ENCODE data around the gene AHNAK.
A peak's percentile ranks its signal among the peaks of the same experiment; 100 is the strongest.

AHNAK gene

GRCh38 chr11:62514151-62514550 is 32.5 kb downstream of the AHNAK start:
- FAIRE-seq = no peak

DNA sequence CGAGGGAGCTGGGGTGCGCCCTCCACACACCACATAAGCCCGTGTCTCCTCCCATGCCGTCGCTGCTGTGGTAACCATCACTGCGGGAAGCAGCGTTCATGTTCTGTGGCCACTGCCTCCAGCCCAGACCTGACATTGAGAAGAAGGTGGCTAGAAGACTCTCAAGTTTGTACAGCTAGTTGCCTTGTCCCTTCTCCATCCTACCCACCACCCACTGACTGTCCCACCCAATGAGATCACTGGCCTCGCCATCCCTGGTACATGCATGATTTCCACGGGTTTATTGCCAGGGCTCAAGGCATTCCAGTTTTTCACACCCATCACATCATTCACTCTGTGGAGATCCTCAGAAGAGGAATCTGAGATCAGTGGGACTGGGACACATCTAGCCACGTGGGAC is 33.0 kb downstream of the AHNAK start:
- no peak for FAIRE-seq

GRCh38 chr11:62512961-62513360 is 33.6 kb downstream of the AHNAK start:
- FAIRE-seq = peak; percentile 86

DNA sequence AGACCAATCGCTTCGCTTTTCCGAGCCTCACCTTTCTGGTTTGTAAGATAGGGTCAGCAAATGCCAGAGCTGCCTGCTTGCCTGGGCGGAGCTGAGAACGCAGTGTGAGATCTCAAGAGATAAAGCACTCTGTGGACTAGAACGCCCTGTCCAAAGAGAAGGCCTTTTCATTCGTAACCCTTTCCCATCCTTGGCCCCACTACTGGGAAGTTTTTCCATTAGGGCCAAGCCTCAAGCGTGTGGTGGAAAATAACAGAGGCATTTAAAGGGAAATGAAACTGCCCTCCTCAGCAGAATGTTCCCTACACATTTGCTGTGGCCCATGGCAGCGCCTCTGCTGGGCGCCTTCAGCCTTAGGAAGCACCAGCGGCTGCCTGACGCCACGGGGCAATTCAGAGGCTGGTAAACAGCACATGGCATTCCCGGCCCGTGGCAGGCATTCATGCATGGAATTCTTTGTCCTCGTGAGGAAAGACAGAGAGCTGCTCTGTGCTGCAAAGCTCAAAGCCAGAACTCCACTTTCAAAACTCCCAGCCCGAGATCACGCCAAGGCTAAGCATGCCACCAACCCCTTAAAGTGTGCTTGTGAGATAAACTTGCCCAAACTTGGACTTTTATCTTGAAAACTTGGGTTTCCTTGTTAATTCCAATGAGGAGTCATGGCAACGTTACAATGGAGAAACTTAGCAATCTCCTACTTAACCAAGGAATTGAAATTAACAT is 38.1 kb downstream of the AHNAK start:
- peak; percentile 97 for FAIRE-seq

DNA sequence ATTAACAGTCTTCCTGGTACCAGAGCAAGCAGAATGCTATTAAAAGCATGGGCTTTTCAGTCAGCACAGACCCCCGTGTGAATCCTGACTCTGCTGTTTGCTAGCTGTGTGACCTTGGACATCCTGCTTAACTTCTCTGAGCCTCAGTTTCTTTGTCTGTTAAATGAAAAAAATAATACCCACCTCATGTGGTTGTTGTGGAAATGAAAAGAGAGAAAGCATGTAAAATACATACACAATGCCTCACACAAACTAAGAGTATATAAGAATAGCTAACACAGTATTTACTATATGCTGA is 39.5 kb downstream of the AHNAK start:
- FAIRE-seq = no peak

DNA sequence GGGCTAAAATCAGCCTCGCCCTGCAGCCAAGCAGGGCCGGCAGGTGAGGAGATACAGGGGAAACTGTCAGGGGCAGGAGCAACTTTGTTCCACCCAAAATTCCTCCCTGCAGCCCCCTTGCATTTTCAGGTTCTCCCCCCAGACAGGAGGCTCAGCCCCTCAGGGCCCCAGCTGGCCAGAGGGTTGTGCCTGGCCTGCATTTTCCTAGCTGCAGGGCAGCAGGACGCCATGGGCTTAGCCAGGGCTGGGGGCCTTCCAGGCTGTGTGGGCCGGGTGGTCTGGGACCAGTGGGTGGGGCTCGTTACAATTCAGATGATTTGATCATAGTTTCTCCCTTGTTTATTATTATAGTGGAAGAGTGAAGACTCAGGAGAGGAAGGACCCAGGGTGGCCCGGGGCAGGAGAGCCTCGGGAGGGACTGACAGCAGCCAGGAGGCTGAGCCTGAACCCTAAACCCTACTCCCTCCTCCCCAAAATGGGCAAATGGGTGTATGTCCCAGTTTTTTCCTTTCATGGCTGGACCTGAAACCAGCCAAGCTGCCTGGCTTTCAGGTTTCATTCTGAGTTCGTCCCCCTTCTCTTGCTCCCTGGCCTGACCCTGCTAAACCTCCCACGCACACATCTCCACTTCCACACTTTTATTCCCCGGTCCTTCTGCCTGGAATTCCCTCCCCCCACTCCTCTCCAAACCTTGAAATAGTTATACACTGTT is 40.0 kb downstream of the AHNAK start:
- no peak for FAIRE-seq

GRCh38 chr11:62505440-62506091 is 41.0 kb downstream of the AHNAK start:
- no peak for FAIRE-seq

GRCh38 chr11:62505059-62505439 is 41.6 kb downstream of the AHNAK start:
- peak; percentile 17 for FAIRE-seq

DNA sequence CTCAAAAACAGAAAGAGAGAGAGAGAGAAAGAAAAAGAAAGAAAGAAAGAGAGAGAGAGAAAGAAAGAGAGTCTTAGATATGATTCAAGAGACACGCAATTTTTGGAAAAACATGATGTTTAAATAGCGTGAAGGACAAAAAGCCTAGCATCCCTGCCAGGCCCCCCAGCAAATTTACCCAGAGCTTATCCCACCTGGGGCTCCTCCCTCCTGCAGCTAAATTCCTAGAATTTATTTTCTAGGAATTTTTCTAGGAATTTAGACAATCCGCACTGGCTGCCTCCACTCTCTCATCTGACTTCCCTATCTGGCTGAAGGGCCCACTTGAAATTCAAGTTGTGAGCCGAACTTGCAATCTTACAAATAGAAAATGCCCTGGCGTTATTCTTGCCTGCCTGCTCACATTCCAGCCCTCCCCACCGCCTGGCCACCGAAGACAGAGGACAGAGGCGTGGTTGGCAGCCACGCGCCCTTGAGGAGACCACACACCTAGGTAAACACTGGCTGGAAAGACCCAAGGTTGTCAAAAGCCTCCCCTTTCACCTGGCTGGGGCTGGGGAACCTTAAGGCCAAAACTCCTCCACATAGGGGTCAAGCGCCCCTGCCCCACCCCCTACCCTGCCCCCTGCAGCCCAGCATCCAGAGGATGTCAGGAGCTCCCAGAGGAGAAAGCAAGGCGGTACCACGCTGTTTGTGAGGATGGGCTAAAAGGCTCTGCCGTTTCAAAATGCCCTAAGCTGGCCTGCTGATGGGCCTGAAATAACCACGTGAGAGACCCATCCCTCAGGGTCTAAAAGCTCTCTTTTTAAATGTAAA is 42.2 kb downstream of the AHNAK start:
- FAIRE-seq = peak; percentile 96

DNA sequence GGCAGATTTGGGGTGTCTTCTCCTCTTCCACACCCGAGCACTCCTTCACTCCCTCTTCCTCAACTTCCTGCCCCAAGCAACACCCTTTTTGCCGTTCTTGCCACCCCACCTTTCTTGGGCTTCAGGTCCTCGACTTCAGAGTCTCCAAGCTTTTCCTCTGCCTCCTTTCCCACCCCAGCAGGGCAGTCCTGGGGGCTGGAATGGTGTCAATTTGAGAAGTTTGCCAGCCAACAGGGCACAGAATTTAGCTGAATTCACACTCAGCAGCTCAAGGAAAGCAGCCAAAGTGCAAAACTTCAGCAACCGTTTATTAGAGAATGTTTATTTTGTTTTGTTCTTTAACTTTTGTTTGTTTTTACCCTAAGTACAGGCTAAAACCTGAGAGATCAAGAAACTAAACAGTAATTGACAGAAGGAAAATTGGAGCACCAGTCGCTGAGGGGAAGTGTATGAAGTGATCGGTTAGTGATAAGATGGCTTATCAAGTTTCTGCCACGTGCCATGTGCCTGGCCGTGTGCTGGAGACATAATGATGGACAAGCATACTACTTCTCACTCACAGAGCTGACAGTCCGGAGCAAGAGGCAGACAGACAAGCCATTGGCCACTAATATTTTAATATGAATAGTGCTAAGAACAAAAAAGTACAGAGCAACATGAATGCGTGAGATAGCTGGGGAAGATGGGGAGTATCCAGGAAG is 44.4 kb downstream of the AHNAK start:
- no peak for FAIRE-seq

DNA sequence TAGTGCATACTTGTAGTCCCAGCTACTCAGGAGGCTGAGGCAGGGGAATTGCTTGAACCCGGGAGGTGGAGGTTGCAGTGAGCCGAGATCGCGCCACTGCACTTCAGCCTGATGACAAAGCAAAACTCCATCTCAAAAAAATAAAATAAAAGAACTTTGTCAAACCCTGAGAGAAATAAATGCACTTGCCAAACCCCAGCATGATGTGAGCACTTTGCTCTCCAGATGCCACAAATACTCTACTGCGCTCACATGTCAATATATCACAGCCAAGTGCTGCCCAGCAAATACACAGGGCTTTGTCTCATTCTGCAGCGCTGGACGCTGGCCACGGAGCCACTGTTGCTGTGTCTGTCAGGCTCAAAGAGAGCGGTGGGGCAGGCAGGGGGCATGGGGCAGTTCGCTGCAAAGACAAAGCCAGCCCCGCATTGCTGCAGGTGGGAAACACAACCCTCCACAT is 45.1 kb downstream of the AHNAK start:
- no peak for FAIRE-seq

DNA sequence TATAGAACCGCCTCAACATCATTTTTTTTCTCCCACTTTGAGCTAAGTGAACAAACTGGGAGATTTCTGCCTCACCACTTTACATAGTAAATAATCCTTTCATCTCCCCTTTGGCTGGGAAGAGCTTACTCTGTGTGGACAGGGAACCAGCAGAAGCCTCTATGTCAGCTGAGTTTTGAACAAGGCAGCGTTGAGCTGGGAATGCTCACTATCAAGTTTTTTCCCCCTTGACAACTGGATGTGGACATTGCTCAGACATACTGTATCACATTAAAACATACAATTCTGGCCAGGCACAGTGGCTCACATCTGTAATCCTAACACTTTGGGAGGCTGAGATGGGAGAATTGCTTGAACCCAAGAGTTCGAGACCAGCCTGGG is 46.0 kb downstream of the AHNAK start:
- FAIRE-seq = no peak

- FAIRE-seq = no peak
These were observed 46.5 kb downstream of the AHNAK start for GRCh38 chr11:62499944-62500649.

DNA sequence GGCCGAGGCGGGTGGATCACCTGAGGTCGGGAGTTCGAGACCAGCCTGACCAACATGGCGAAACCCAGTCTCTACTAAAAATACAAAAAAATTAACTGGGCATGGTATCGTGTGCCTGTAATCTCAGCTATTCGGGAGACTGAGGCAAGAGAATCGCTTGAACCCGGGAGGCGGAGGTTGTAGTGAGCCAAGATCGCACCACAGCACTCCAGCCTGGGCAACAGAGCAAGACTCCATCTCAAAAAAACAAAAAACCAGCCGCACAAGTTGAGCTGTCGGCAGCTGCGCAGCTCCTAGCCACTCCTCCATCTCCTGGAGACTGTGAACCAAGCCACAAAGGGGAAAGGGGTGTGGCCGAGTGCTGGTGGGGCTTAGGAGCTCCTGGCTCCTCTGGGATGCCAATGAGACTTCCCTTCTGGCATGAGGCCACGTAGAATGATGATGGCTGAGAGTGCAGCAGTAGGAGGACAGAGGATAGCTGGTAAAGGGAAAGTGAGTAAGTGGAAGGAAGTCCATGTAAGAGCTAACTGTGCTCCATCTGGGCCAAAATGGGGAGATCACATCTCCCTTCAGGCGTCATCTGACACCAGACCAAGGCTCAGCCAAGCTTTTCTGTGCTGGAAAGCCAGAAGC is 47.2 kb downstream of the AHNAK start:
- FAIRE-seq = peak; percentile 30

GRCh38 chr11:62498492-62499286 is 47.9 kb downstream of the AHNAK start:
- no peak for FAIRE-seq

DNA sequence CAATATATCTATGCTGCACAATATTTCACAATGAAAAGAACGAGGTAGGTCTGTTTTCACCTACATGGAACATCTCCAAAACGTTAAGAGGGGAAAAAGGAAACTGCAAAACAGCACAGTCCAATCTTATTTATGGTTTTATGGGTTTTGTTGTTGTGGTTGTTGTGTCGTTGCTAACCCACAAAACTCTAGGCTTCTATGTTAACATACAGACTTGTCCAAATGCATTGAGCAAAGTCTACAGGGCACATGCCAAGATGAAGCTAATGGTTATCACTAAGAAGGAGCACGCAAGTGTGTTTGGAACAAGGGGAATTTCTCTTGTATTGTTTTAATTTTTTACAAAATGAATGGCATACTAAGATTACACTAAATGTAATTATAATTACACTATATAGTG is 48.6 kb downstream of the AHNAK start:
- no peak for FAIRE-seq

DNA sequence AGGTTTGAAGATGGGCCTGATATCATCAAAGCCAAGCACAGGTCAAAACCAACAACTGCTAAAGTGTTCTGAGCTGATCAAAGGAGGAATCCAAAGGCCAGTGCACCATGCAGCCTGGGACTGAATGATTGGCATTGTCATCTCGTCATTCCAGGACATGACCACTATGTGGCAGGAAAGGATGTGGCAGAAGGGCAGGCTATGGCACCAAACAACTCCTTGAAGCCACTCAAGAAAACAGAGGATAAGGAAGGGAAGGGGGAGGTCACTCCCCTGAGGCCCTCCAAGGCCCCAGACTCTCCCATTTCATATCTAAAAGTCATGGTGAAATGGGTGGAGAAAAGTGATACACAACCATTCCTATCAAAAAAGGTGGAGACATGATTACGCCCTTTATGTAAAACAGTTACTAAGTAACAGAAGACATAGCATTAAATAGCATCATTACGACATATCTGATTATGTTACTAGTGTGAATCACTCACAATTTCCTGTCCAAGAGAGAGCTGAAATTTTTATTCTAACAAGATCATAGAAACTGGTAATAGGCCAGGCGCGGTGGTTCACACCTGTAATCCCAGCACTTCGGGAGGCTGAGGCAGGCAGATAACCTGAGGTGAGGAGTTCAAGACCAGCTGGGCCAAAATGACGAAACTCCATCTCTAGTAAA is 49.3 kb downstream of the AHNAK start:
- FAIRE-seq = no peak

DNA sequence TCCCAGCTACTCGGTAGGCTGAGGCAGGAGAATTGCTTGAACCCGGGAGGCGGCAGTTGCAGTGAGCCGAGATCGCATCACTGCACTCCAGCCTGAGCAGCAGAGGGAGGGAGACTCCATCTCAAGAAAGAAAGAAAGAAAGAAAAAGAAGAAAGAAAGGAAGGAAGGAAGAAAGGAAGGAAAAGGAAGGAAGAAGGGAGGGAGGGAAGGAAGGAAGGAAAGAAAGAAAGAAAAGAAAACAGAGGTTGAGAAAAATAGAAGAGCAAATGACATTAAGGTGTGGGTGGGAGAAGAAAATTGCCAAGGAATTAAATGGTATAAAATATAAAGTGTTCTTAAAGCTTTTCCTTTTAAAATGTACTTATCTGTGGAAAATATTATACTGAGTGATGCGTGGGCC is 49.9 kb downstream of the AHNAK start:
- no peak for FAIRE-seq

DNA sequence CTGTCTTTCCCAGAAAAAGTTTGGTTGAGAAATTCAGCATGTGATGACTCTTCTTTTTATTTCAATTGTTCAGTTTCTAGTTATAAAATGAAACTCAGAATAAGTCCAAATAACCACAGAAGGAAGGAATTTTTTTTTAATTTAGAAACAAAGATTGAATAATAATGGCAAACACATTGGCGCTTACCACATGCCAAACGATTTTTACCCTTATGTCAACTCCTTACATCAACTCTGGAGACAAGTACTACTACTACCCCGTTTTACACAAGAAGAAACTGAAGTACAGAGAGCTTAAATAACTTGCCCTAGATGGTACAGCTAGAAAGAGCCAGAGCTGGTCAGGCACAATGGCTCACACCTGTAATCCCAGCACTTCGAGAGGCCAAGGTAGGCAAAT is 52.4 kb downstream of the AHNAK start:
- no peak for FAIRE-seq

DNA sequence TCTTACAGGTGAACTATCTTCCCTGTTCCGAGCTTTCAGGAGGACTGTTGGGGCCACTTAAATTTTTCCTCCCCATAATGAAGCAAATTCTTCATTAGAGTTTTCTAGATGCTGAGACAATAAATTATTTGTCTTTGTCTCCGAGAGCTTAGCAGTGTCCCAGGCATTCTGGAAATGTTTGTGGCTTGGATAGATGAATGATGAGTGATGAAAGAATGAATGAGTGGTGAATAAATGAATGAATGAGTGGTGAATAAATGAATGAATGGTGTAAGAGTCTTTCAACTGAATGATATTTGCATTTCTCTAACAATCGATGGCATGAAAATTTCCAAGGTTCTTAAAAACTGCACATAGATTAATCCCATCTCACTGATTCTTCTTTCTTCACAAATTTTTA is 52.8 kb downstream of the AHNAK start:
- no peak for FAIRE-seq

Data from G401.6 (cell line).